ENCODE results near the gene DEFB131A.
"Not testable (repeated sequence)": the region's sequence is repeated elsewhere in the genome, so short reads cannot be mapped to it uniquely, and the experiment has no call there.

DEFB131A gene, protein sequence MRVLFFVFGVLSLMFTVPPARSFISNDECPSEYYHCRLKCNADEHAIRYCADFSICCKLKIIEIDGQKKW

DNA sequence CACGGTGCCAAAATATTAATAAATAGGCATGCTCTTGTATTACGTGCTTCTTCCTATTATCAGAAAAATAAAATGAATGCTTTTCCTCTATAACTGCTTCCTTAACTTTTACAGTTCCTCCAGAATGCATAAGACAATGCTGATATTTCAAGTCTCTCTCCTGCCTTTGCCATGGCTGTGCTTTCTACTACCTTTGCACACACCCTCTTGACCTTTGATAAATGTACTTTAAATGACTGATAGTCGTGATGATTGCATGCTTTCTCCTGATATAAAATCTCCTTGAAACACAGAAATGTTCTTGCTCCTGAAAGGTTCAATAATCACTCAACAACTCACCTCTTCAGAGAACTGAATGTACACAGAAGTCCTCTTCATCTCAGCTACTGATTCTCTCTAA, at the start of gene DEFB131A:
TSS of gene DEFB131A (plus strand) at position 301 of the 400 bp plus-strand sequence. CDS start 120 bp downstream, outside the sequence.
- not testable (repeated sequence) for DNase-seq (ENCODE audit: low read depth in 3 of 3)

DNA sequence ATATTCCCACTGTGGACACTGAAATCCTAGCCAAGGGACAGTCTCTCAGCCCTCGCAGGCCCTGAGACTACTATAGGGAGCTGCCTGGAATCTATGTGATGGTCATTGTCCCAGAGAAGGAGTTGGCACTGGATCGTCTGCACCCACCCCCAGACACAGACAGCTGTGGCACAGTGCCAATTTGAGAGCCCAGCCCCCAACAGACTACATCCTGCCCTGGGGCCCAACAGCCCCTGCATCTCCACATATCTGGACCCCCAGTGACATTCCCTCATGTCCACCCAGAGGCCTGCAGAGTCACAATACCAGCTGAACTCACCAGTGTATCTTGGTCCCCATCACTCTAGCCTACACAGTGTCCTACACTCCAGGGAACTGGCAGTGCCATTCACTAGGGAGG, 38.4 kb upstream of the DEFB131A start:
- DNase-seq (ENCODE audit: low read depth in 3 of 3): not testable (repeated sequence)

DNA sequence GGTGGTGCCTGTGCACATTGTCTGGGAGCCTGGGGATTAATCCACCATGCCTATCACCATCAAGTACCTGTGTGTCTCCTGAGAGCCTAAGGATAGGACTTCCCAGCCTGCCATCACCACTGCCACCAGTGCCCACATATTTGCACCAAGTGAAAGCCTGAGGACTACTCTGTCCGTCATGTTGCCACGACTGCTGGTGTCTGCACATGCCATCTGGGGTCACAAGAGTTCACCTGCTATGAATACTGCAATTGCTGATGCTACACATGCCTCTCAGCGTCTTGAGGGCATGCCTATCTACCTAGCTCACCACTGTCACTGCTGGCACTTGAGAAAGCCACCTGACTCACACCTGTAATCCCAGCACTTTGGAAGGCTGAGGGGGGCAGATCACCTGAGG, 37.7 kb upstream of the DEFB131A start:
- not testable (repeated sequence) for DNase-seq (ENCODE audit: low read depth in 3 of 3)

DNA sequence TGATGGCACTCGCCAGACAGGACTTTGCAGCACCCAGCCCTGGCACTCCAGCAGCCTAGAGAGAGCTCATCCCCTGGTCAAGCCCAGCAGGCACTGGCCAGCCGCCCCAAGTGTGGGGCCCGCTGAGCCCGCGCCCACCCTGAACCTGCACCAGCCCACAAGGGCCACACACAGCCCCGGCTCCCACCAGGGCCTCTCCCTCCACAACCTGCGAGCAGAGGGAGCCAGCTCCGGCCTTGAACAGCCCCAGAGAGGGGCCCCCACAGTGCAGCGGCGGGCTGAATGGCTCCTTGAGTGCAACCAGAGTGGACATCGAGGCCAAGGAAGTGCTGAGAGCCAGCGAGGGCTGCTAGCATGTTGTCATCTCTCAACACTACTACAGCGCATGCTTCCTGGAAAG, 34.4 kb upstream of the DEFB131A start:
- DNase-seq (ENCODE audit: low read depth in 3 of 3): no peak

DNA sequence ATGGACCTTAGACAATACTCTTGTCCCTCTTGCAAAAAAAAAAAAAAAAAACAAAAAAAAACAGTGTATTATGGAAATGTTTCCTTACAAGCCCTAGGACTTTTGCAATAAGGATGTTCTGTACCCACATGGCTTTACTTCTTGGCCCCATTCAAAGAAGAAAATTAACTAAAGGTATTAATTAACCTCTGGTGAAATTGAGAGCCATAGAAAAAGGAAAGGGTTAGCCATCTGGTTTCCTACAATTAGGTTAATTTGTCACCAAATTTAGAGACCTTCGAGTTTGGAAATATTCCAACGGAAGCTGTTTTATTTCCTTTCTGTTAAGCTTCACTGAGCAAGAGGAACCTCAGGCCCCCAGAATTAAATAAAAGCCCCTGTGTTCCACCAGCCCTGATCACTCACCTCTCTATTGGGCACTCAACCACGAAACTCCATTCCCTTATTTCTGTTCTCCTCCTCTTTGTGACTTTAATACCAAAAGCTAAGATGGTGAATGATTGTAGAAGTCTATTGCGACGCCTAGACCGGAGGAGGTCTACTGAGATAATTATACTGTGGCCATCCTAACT, 22.2 kb upstream of the DEFB131A start:
- DNase-seq (ENCODE audit: low read depth in 3 of 3): not testable (repeated sequence)

DNA sequence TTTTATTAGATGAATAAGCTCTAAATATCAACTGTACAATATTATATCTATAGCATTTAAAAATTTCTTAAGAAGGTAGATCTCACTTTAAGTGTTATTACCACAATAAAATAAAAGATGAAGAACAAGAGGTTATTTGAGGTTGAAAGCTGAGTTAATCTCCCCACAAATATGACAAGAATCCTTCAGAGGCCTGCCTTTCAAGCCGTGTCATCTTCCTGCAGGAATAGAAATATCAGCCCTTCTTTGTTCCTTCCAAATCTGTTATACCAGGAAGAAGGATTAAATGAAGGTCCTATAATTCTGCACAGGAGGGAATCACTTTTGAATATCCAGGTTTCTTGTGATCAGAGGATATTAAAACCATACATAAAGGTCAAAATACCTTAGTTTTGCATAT, 18.3 kb upstream of the DEFB131A start:
- not testable (repeated sequence) for DNase-seq (ENCODE audit: low read depth in 3 of 3)

DNA sequence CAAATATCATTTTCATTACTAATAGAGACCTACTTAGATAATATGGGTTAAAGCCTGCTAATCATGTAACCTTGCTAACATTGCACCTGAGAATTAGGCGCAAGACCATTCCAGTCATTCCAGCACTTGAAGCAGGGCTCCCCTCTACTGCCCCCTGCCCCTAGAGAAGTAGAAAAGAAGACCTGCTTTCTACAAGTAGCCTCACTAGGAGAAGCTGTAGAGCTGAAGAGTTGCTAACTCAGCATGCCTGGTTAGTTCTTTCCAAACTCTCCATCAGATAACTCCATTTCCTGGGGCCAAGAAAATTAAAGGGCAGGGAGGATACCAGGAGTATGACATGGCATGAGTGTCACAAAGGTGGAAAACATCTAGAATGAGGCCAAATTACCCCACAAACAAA, 14.2 kb upstream of the DEFB131A start:
- DNase-seq (ENCODE audit: low read depth in 3 of 3): not testable (repeated sequence)

DNA sequence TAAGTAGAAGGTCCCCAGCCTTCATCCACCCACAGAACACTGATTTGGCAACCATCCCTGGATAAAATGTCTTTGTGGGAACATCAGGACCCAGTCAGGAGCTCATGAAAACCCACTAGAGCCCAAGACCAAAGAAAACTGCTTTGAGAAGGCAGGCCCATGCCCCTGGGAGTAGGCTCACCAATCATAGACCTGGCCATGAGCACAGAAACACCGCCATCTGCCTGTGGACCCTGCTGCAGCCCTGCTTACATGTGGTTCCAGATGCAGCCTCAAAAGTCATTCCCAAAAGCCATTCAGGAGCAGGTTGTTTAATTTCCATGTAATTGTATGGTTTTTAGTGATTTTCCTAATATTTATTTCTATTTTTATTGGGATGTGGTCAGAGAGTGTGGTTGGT, 10.9 kb upstream of the DEFB131A start:
- DNase-seq (ENCODE audit: low read depth in 3 of 3): not testable (repeated sequence)

DNA sequence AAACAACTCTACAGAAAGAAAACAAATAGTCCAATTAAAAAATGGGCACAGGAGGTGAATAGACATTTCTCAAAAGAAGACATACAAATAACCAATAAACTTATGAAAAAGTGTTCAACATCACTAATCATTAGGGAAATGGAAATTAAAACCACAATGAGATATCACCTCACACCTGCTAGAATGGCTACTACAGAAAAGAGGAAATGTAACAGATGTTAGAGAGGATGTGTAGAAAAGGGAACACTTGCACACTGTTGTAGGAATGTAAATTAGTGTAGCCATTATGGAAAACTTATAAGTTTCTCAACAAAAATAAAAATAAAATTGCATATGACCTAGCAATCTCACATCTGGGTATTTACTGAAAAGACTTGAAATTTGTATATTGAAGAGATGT, 7.5 kb upstream of the DEFB131A start:
- not testable (repeated sequence) for DNase-seq (ENCODE audit: low read depth in 3 of 3)

DNA sequence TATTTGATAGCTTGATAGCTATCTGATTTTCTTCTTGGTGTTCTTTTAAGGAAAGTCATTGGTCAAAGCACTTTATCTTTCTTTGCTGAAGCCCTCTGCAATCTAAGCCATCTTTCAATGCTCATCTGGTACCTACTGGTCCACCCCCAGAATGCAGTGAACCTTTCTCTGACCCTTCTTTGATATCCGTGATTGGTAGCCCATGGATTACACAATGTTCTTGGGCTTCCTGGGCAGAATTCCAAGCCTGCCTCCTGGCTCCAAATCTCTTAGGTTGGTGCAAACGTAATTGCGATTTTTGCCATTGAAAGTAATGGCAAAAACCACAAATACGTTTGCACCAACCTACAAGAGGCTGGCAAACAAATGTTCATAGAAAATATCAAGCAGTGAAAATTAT, 1.9 kb upstream of the DEFB131A start:
- DNase-seq (ENCODE audit: low read depth in 3 of 3): not testable (repeated sequence)

DNA sequence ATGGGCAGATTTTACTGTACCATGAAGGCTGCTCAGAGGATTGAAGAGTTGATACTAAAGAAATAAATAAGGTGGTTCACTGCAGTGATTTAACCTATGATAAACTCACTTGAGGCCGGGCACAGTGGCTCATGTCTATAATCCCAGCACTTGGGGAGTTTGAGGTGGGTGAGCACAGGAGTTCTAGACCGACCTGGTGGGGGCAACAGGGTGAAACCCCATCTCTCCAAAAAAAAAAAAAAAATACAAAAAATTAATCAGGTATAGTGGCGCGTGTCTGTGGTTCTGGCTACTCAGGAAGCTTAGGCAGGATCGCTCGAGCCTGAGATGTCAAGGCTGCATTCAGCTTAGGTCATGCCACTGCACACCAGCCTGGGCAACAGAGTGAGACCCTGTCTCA, 467 bp downstream of the DEFB131A start:
- not testable (repeated sequence) for DNase-seq (ENCODE audit: low read depth in 3 of 3)

DNA sequence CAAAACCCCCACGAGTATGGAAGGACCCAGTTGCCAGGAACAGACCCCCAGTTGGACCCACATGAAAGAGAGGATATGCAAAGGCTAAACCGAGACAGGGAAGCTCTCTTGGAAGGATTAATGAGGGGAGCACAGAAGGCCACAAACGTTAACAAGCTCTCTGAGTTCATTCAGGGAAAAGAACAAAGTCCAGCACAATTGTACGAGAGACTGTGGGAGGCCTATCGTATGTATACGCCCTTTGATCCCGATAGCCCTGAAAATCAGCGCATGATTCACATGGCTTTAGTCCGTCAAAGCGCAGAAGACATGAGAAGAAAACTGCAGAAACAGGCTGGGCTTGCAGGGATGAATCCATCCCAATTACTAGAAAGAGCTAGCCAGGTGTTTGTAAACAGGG, 8.0 kb downstream of the DEFB131A start:
- not testable (repeated sequence) for DNase-seq (ENCODE audit: low read depth in 3 of 3)

DNA sequence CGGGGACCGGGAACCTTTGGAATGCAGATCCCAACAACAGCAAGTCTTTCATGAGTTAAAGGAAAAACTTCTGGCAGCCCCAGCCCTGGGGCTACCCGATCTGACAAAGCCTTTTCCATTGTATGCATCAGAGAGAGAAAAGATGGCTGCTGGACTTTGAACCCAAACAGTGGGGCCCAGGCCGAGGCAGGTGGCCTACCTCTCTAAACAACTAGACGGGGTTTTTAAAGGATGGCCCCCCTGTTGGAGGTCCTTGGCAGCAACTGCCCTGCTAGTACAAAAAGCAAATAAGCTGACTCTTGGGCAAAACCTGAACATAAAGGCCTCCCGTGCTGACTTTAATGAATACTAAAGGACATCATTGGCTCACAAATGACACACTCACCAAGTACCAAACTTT, 10.1 kb downstream of the DEFB131A start:
- DNase-seq (ENCODE audit: low read depth in 3 of 3): not testable (repeated sequence)

DNA sequence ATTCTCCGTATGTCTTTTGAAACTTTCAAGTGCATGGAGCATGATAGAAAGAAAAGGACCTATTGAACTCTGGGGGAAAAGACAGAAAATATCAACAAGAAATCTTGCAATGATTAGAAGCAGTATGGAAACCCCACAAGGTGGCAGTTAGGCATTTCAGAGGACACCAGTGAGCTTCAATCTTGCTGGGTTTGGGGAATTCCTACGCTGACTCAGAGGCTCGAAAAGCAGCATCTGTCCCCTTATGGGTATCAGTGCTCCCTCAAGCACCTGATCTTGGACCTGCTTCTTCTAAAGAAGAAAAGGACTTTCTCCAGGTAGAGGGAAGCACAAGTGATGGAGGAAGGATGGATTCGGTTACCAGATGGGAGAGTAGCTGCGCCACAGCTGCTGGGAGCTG, 10.8 kb downstream of the DEFB131A start:
- peak in 1 of 3 donors; percentile 0 for DNase-seq (ENCODE audit: low read depth in 3 of 3)

DNA sequence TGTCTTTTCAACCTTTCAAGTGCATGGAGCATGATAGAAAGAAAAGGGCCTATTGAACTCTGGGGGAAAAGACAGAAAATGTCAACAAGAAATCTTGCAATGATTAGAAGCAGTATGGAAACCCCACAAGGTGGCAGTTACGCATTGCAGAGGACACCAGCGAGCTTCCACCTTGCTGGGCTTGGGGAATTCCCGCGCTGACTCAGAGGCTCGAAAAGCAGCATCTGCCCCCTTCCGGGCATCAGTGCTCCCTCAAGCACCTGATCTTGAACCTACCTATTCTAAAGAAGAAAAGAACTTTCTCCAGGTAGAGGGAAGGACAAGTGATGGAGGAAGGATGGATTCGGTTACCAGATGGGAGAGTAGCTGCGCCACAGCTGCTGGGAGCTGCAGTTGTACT, 35.3 kb downstream of the DEFB131A start:
- not testable (repeated sequence) for DNase-seq (ENCODE audit: low read depth in 3 of 3)

DNA sequence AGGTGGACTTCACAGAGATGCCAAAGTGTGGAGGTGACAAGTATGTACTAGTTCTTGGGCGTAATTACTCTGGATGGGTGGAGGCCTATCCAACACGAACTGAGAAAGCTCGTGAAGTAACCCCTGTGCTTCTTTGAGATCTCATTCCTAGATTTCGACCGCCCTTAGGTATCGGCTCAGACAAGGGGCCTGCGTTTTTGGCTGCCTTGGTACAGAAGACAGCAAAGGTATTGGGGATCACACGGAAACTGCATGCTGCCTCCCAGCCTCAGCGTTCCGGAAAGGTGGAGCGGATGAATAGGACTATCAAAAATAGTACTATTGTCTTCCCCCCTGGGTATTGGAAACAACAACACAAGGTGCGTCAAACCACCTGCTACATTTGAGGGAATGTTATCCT, 35.9 kb downstream of the DEFB131A start:
- DNase-seq (ENCODE audit: low read depth in 3 of 3): not testable (repeated sequence)

DNA sequence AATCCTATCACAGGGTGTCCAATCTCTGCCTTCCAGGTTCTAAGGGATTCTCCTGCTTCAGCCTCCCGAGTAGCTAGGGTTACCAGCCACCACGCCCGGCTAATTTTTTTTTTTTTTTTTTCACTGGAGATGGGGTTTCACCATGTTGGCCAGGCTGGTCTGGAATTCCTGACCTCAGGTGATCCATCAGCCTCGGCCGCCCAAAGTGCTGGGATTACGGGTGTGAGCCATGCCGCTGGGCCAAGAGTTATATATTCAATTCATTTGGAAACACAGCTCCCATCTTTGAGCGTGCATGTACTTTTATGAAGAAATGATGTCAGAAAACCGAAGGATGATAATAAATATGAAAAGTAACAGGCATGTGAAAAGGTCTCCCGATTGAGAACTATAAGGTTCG, 38.7 kb downstream of the DEFB131A start:
- not testable (repeated sequence) for DNase-seq (ENCODE audit: low read depth in 3 of 3)

DNA sequence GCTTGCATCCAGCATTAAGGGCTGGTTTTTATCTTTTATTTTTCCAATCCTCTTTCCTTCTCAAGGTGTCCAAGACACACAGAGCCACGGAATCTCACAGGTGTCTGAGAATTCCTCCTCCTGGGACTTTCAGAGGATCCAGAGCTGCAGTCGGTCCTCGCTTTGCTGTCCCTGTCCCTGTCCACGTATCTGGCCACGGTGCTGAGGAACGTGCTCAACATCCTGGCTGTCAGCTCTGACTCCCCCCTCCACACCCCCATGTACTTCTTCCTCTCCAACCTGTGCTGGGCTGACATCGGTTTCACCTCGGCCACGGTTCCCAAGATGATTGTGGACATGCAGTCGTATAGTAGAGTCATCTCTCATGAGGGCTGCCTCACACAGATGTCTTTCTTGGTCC, 39.5 kb downstream of the DEFB131A start:
- DNase-seq (ENCODE audit: low read depth in 3 of 3): not testable (repeated sequence)

DNA sequence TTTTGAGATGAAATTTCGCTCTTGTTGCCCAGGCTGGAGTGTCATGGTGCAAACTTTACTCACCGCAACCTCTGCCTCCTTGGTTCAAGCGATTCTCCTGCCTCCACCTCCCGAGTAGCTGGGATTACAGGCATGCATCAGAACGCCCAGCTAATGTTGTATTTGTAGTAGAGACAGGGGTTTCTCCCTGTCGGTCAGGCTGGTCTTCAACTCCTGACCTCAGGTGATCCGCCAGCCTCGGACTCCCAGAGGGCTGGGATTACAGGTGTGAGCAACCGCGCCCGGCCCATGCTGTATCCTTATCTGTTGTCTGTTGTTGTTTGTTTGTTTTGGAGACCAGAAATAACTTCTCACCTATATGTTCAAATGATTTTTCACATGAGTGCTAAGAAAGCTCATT, 42.7 kb downstream of the DEFB131A start:
- DNase-seq (ENCODE audit: low read depth in 3 of 3): not testable (repeated sequence)

DNA sequence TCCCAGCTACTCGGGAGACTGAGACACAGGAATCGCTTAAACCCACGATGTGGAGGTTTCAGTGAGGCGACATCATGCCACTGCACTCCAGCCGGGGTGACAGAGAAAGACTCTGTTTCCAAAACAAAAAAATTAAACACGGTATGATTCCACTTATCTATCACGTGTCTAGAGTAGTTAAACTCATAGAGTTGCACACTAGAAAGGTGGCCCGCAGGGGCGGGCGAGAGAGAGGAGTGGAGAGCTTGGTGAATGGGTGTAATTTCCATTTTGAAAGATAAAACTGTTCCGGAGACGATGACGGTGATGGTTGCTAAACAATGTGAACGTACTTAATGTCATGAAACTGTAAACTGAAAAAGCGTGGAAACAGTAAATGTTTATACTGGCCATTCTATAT, 44.6 kb downstream of the DEFB131A start:
- not testable (repeated sequence) for DNase-seq (ENCODE audit: low read depth in 3 of 3)

DNA sequence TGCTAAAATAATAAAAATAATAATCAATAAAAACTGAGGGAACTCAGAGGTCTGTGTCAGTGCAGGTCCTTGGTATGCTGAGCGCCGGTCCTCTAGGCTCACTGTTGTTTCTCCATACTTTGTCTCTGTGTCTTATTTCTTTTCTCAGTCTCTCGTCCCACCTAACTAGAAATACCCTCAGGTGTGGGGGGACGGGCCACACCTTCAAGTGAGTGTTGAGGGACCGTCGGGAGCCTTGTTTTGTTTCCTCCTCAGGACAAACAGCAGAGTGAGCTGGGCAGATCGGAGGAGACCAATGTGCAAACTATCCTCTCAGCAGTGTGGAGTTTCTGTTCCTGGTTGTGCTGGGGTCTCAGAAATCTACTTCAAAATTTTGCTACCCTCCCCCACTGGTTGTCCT, 46.3 kb downstream of the DEFB131A start:
- DNase-seq (ENCODE audit: low read depth in 3 of 3): not testable (repeated sequence)

DNA sequence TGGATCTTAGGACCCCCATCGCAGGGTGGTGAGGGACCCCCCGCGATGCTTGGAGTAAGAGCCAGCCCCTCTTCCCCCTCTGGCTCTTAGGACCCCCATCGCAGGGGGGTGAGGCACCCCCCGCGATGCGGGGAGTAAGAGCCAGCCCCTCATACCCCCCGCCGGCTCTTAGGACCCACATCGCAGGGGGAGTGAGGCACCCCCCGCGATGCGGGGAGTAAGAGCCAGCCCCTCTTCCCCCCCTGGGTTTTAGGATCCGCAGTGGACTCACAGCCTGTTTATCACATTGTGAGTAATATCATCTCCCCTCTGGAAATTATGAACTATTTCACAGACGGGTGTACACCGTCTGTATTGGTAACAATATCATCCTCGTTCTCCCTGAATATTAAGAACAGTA, 46.8 kb downstream of the DEFB131A start:
- not testable (repeated sequence) for DNase-seq (ENCODE audit: low read depth in 3 of 3)

DNA sequence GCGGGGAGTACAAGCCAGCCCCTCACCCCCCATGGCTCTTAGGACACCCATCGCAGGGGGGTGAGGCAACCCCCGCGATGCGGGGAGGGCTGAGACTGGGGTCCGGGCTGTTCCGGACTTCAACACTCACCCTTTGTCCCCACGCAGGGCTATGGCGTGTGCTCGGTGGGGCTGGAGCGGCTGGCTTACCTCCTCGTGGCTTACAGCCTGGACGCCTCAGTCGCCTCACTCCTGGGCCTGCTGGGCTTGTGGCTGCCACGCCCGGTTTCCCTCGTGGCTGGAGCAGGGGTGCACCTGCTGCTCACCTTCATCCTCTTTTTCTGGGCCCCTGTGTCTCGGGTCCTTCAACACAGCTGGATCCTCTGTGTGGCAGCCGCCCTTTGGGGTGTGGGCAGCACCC, 49.4 kb downstream of the DEFB131A start:
- DNase-seq (ENCODE audit: low read depth in 3 of 3): not testable (repeated sequence)

All from stimulated activated CD4-positive, alpha-beta T cell treated with anti-CD3 and anti-CD28 coated beads, TNF-alpha, amount 100 ng/mL, for 48 hours (primary cell).